Stomach (tissue), 4 donors: ENCODE results near the gene SPACA7.

Source experiments
- EP300 ChIP-seq: sonication (generic); formaldehyde crosslinking; IDR thresholded peaks from one replicate; pipeline ENCODE4 v1.6.1; 2017; ENCODE audit warnings: antibody characterized with exemption
- POLR2AphosphoS5 ChIP-seq, 3 donors: sonication (generic); formaldehyde crosslinking; IDR thresholded peaks; one replicate each; pipeline ENCODE4 v1.6.1; 2016; ENCODE audit warnings: antibody characterized with exemption in 3 of 3
- TF ChIP-seq, protein P1 (sequence below), 7 experiments: fragments of 450-650 bp in 4 of 7; fragments of 200-600 bp in 3 of 7; sonication (generic) in 3 of 7; IDR thresholded peaks; one replicate each; pipeline ENCODE4 v1.5.1; 2016 to 2019; ENCODE audit warnings: antibody characterized with exemption in 7 of 7, control low read depth in 2 of 7, mild to moderate bottlenecking in 1 of 7

DNA sequence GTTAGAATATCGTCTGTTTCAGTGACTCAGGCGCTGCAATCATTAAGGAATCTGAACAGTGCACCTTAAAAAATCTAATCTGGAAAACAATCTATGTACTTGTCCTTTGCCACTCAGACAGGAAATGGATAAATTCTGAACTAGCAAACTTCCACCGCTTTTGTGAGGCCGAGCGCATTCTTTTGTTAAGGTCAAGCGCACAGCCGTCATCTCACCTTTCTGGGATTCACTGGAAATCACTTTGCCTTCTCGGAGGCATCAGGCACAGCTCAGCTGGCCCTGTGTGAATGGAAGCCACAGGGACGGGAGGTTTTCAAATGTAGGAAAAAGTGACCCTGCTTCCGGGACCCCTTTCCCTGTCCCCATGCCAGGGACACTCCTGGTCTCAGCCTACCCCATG lies 28.2 kb upstream of the SPACA7 start:
- no peak for TF ChIP-seq EP300
- TF ChIP-seq, protein P1, sequence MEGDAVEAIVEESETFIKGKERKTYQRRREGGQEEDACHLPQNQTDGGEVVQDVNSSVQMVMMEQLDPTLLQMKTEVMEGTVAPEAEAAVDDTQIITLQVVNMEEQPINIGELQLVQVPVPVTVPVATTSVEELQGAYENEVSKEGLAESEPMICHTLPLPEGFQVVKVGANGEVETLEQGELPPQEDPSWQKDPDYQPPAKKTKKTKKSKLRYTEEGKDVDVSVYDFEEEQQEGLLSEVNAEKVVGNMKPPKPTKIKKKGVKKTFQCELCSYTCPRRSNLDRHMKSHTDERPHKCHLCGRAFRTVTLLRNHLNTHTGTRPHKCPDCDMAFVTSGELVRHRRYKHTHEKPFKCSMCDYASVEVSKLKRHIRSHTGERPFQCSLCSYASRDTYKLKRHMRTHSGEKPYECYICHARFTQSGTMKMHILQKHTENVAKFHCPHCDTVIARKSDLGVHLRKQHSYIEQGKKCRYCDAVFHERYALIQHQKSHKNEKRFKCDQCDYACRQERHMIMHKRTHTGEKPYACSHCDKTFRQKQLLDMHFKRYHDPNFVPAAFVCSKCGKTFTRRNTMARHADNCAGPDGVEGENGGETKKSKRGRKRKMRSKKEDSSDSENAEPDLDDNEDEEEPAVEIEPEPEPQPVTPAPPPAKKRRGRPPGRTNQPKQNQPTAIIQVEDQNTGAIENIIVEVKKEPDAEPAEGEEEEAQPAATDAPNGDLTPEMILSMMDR (IDR thresholded peaks at IDR 0.05) = no peak
- TF ChIP-seq POLR2AphosphoS5 (IDR thresholded peaks at IDR 0.05) = no peak
